HepG2 (cell line): ENCODE data around the gene ATP6V1G2. TPM values are rescaled to one million over a fixed set of nuclear protein-coding genes. Genes with fewer than 3 reads are reported as not detected.

Source experiments
- AKAP8 ChIP-seq: sonication (generic); formaldehyde crosslinking; IDR thresholded peaks from 2 replicates; pipeline ENCODE4 v1.5.1; 2020; ENCODE audit warnings: mild to moderate bottlenecking, missing genetic modification reagents
- CSRNP1 ChIP-seq: sonication (generic); formaldehyde crosslinking; IDR thresholded peaks from 2 replicates; pipeline ENCODE4 v1.8.1; 2023; ENCODE audit warnings: mild to moderate bottlenecking, missing genetic modification reagents
- HBP1 ChIP-seq: IDR thresholded peaks from 2 replicates; pipeline ENCODE4 v1.6.1; 2016; ENCODE audit warnings: low read depth, control low read depth
- HNRNPL ChIP-seq: fragments of 200-400 bp; formaldehyde crosslinking; IDR thresholded peaks from 2 replicates; pipeline ENCODE4 v1.6.1; 2017; ENCODE audit warnings: mild to moderate bottlenecking, low read depth, low read length
- MAX ChIP-seq: IDR thresholded peaks from 2 replicates; pipeline ENCODE4 v1.6.1; 2012; ENCODE audit warnings: inconsistent platforms
- MAZ ChIP-seq, 2 experiments: sonication (generic) in 1 of 2; formaldehyde crosslinking in 1 of 2; IDR thresholded peaks; 2 replicates each; pipeline versions ENCODE4 v1.5.0 to v1.6.1; 2012 to 2020; ENCODE audit warnings: low read depth in 2 of 2, mild to moderate bottlenecking in 2 of 2, borderline replicate concordance in 1 of 2, improper control_type of control experiment in 1 of 2, low read length in 1 of 2, missing genetic modification reagents in 1 of 2, moderate library complexity in 1 of 2
- MIER3 ChIP-seq: IDR thresholded peaks from 2 replicates; pipeline ENCODE4 v1.6.1; 2016; ENCODE audit warnings: missing compliant biosample characterization, borderline replicate concordance
- NFKB2 ChIP-seq: sonication (generic); formaldehyde crosslinking; IDR thresholded peaks from 2 replicates; pipeline ENCODE4 v1.4.0; 2020; ENCODE audit warnings: missing genetic modification reagents, borderline replicate concordance
- PCBP2 ChIP-seq: fragments of 200-400 bp; formaldehyde crosslinking; optimal IDR thresholded peaks from 2 replicates; pipeline ENCODE3; 2018; ENCODE audit warnings: low read length, low read depth; ENCODE audit not compliant: poor library complexity, severe bottlenecking
- POLR2G ChIP-seq: fragments of 200-400 bp; formaldehyde crosslinking; IDR thresholded peaks from 2 replicates; pipeline ENCODE4 v1.6.1; 2018; ENCODE audit warnings: mild to moderate bottlenecking, low read depth, low read length, moderate library complexity
- SPEN ChIP-seq: sonication (generic); formaldehyde crosslinking; IDR thresholded peaks from 2 replicates; pipeline ENCODE4 v1.5.1; 2020; ENCODE audit warnings: low read depth, mild to moderate bottlenecking, missing genetic modification reagents
- TAF1 ChIP-seq: sonication (generic); formaldehyde crosslinking; IDR thresholded peaks from 2 replicates; pipeline ENCODE4 v1.4.0; 2020; ENCODE audit warnings: missing genetic modification reagents
- ZFY ChIP-seq: sonication (generic); formaldehyde crosslinking; IDR thresholded peaks from 2 replicates; pipeline ENCODE4 v1.4.0; 2020; ENCODE audit warnings: missing genetic modification reagents
- ZNF263 ChIP-seq: sonication (generic); formaldehyde crosslinking; IDR thresholded peaks from 2 replicates; pipeline ENCODE4 v1.4.0; 2020; ENCODE audit warnings: missing genetic modification reagents
- ZNF350 ChIP-seq: sonication (generic); formaldehyde crosslinking; IDR thresholded peaks from 2 replicates; pipeline ENCODE4 v1.4.0; 2020; ENCODE audit warnings: mild to moderate bottlenecking, low read depth, missing genetic modification reagents, borderline replicate concordance
- ZNF687 ChIP-seq: sonication (generic); formaldehyde crosslinking; IDR thresholded peaks from 2 replicates; pipeline ENCODE4 v1.5.1; 2020; ENCODE audit warnings: mild to moderate bottlenecking, missing genetic modification reagents, moderate library complexity
- ZNF83 ChIP-seq: sonication (generic); formaldehyde crosslinking; IDR thresholded peaks from 2 replicates; pipeline ENCODE4 v1.4.0; 2020; ENCODE audit warnings: missing genetic modification reagents, mild to moderate bottlenecking, borderline replicate concordance
- polyA plus RNA-seq, 8 experiments: library from polyadenylated mRNA; depleted of rRNA in 3 of 8; stranded (reverse) in 7 of 8; unstranded in 1 of 8; fragments of >200 nt; fragmentation: Illumina TruSeq in 4 of 8; extraction: Trizol in 4 of 8; gene quantifications; 2 replicates each; pipeline versions ENCODE4 v1.2.1 to v1.2.3, GENCODE V29; 2011 to 2016; ENCODE audit warnings: low read depth in 4 of 8, missing spikeins in 1 of 8, mixed read lengths in 1 of 8; ENCODE audit not compliant: insufficient read depth in 1 of 8
- total RNA-seq, 5 experiments: library from RNA; depleted of rRNA; stranded (reverse); fragments of >200 nt; fragmentation: Illumina TruSeq; extraction: Trizol; gene quantifications; 2 replicates each; pipeline ENCODE4 v1.2.3, GENCODE V29; 2016; ENCODE audit warnings: low read depth in 1 of 5
- TF ChIP-seq, protein P1 (sequence below), 2 experiments: sonication (generic) in 1 of 2; formaldehyde crosslinking in 1 of 2; IDR thresholded peaks; 2 replicates each; pipeline versions ENCODE4 v1.4.0 to v1.6.1; 2018 to 2020; ENCODE audit warnings: missing genetic modification reagents in 2 of 2, borderline replicate concordance in 1 of 2, low read depth in 1 of 2, mild to moderate bottlenecking in 1 of 2, missing biosample characterization in 1 of 2

ATP6V1G2 gene
- total and polyA plus RNA-seq, 2 of the 13 experiments (the other 11 are each of a cell fraction or from before 2014, with no cell fraction given) = 0.27 to 0.83 TPM

GRCh38 chr6:31528821-31529328 is 17.5 kb downstream of the ATP6V1G2 start, which contains the start of gene MCCD1 (continued):
- TF ChIP-seq ZFY = no peak
- peak; percentile 54; the same call in 1 of the 2 replicates for TF ChIP-seq NFKB2 (CRISPR knock-in tag)
- peak; percentile 16; the same call in 1 of the 2 replicates for TF ChIP-seq SPEN
- TF ChIP-seq TAF1 (CRISPR knock-in tag) = 0 out of 2 replicates have a peak, but pooled peaks have one; percentile 21
- TF ChIP-seq ZNF263 (CRISPR knock-in tag) = peak; percentile 53; the same call in 1 of the 2 replicates
- peak; percentile 88; the same call in 1 of the 2 replicates for TF ChIP-seq AKAP8 (CRISPR knock-in tag)
- TF ChIP-seq CSRNP1 (CRISPR knock-in tag) = peak; percentile 22; the same call in 1 of the 2 replicates
- TF ChIP-seq MAZ (IDR thresholded peaks at IDR 0.05; ENCODE audit: borderline replicate concordance, low read depth, low read length) = 0 out of 2 replicates have a peak, but pooled peaks have one; percentile 10
- TF ChIP-seq MAZ (CRISPR knock-in tag; IDR thresholded peaks at IDR 0.05; ENCODE audit: low read depth) = no peak
- TF ChIP-seq MIER3 = no peak
- 0 out of 2 replicates have a peak, but pooled peaks have one; percentile 12 for TF ChIP-seq ZNF687 (CRISPR knock-in tag)
- TF ChIP-seq, protein P1, sequence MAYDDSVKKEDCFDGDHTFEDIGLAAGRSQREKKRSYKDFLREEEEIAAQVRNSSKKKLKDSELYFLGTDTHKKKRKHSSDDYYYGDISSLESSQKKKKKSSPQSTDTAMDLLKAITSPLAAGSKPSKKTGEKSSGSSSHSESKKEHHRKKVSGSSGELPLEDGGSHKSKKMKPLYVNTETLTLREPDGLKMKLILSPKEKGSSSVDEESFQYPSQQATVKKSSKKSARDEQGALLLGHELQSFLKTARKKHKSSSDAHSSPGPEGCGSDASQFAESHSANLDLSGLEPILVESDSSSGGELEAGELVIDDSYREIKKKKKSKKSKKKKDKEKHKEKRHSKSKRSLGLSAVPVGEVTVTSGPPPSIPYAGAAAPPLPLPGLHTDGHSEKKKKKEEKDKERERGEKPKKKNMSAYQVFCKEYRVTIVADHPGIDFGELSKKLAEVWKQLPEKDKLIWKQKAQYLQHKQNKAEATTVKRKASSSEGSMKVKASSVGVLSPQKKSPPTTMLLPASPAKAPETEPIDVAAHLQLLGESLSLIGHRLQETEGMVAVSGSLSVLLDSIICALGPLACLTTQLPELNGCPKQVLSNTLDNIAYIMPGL (CRISPR knock-in tag; IDR thresholded peaks at IDR 0.05; ENCODE audit: borderline replicate concordance in 1 of 2, low read depth in 1 of 2) = peak in 1 of 2 experiments; percentile 15; a peak in 1 of 4 replicates
- no peak; the same call in 1 of the 2 replicates for TF ChIP-seq ZNF350 (CRISPR knock-in tag)
- 0 out of 2 replicates have a peak, but pooled peaks have one; percentile 45 for TF ChIP-seq HBP1
- 0 out of 2 replicates have a peak, but pooled peaks have one; percentile 18 for TF ChIP-seq HNRNPL
- no peak; the same call in 1 of the 2 replicates for TF ChIP-seq MAX
- TF ChIP-seq PCBP2 = peak; percentile 45
- TF ChIP-seq ZNF83 (CRISPR knock-in tag) = 0 out of 2 replicates have a peak, but pooled peaks have one; percentile 36
- peak; percentile 72; the same call in 1 of the 2 replicates for TF ChIP-seq POLR2G
